ENCODE results near the gene FOXP4. TPM values are rescaled to one million over a fixed set of nuclear protein-coding genes. Genes with fewer than 3 reads are reported as not detected.

The FOXP4 gene
- total and polyA plus RNA-seq, 2 of the 13 experiments (the other 11 are each of a cell fraction or from before 2014, with no cell fraction given): 11.0 to 12.4 TPM

GRCh38 chr6:41546866-41547798 lies 951 bp downstream of the FOXP4 start (continued):
- TF ChIP-seq, protein P1, sequence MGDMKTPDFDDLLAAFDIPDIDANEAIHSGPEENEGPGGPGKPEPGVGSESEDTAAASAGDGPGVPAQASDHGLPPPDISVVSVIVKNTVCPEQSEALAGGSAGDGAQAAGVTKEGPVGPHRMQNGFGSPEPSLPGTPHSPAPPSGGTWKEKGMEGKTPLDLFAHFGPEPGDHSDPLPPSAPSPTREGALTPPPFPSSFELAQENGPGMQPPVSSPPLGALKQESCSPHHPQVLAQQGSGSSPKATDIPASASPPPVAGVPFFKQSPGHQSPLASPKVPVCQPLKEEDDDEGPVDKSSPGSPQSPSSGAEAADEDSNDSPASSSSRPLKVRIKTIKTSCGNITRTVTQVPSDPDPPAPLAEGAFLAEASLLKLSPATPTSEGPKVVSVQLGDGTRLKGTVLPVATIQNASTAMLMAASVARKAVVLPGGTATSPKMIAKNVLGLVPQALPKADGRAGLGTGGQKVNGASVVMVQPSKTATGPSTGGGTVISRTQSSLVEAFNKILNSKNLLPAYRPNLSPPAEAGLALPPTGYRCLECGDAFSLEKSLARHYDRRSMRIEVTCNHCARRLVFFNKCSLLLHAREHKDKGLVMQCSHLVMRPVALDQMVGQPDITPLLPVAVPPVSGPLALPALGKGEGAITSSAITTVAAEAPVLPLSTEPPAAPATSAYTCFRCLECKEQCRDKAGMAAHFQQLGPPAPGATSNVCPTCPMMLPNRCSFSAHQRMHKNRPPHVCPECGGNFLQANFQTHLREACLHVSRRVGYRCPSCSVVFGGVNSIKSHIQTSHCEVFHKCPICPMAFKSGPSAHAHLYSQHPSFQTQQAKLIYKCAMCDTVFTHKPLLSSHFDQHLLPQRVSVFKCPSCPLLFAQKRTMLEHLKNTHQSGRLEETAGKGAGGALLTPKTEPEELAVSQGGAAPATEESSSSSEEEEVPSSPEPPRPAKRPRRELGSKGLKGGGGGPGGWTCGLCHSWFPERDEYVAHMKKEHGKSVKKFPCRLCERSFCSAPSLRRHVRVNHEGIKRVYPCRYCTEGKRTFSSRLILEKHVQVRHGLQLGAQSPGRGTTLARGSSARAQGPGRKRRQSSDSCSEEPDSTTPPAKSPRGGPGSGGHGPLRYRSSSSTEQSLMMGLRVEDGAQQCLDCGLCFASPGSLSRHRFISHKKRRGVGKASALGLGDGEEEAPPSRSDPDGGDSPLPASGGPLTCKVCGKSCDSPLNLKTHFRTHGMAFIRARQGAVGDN (CRISPR knock-in tag; IDR thresholded peaks at IDR 0.05): peak; percentile 51
- TF ChIP-seq HNRNPL (IDR thresholded peaks at IDR 0.05; ENCODE audit: low read depth, low read length): 0 out of 2 replicates have a peak, but pooled peaks have one; percentile 21
- TF ChIP-seq, protein P2, sequence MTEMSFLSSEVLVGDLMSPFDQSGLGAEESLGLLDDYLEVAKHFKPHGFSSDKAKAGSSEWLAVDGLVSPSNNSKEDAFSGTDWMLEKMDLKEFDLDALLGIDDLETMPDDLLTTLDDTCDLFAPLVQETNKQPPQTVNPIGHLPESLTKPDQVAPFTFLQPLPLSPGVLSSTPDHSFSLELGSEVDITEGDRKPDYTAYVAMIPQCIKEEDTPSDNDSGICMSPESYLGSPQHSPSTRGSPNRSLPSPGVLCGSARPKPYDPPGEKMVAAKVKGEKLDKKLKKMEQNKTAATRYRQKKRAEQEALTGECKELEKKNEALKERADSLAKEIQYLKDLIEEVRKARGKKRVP (CRISPR knock-in tag; IDR thresholded peaks at IDR 0.05): no peak
- peak; percentile 50; the same call in 1 of the 2 replicates for TF ChIP-seq ZNF281 (CRISPR knock-in tag; IDR thresholded peaks at IDR 0.05; ENCODE audit: borderline replicate concordance)
- TF ChIP-seq ZC3H13 (CRISPR knock-in tag; IDR thresholded peaks at IDR 0.05): peak; percentile 12; the same call in 1 of the 2 replicates
- TF ChIP-seq SNAPC4 (CRISPR knock-in tag; IDR thresholded peaks at IDR 0.05): no peak
- peak; percentile 57; the same call in 1 of the 2 replicates for TF ChIP-seq ZNF709 (CRISPR knock-in tag; IDR thresholded peaks at IDR 0.05)
- no peak for TF ChIP-seq ZNF441 (CRISPR knock-in tag; IDR thresholded peaks at IDR 0.05; ENCODE audit: borderline replicate concordance)
- TF ChIP-seq ZNF274 (CRISPR knock-in tag; IDR thresholded peaks at IDR 0.05): peak; percentile 26; the same call in 1 of the 2 replicates
- TF ChIP-seq ZNF746 (CRISPR knock-in tag; IDR thresholded peaks at IDR 0.05): peak; percentile 62; the same call in 1 of the 2 replicates
- TF ChIP-seq, protein P3, sequence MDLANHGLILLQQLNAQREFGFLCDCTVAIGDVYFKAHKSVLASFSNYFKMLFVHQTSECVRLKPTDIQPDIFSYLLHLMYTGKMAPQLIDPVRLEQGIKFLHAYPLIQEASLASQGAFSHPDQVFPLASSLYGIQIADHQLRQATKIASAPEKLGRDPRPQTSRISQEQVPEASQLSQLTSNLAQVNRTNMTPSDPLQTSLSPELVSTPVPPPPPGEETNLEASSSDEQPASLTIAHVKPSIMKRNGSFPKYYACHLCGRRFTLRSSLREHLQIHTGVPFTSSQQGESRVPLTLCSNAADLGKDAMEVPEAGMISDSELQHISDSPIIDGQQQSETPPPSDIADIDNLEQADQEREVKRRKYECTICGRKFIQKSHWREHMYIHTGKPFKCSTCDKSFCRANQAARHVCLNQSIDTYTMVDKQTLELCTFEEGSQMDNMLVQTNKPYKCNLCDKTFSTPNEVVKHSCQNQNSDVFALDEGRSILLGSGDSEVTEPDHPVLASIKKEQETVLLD (CRISPR knock-in tag; IDR thresholded peaks at IDR 0.05; ENCODE audit: low read depth): 0 out of 2 replicates have a peak, but pooled peaks have one; percentile 21

All from HepG2 (cell line).